T follicular helper cell (primary cell): ENCODE data around the gene XAGE5.
"Not testable (repeated sequence)": the region's sequence is repeated elsewhere in the genome, so short reads cannot be mapped to it uniquely, and the experiment has no call there.

ENCODE experiments used
- DNase-seq: peaks from one replicate; pipeline ENCODE4 v3.0.0-alpha.2; 2020; ENCODE audit warnings: low read depth
- total RNA-seq, 2 experiments: gene quantifications; one replicate each; lab custom pipeline; 2026; lab: John Stamatoyannopoulos, UW

Gene XAGE5, protein sequence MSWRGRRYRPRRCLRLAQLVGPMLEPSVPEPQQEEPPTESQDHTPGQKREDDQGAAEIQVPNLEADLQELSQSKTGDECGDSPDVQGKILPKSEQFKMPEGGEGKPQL
- 0 reads per million in 2 experiments for total RNA-seq

- no peak for DNase-seq
Observed at GRCh38 chrX:52811065-52811625, at the start of gene XAGE5. XAGE5 (plus strand) TSS chrX:52811287; CDS start chrX:52812567, 1,280 bp downstream.

DNA sequence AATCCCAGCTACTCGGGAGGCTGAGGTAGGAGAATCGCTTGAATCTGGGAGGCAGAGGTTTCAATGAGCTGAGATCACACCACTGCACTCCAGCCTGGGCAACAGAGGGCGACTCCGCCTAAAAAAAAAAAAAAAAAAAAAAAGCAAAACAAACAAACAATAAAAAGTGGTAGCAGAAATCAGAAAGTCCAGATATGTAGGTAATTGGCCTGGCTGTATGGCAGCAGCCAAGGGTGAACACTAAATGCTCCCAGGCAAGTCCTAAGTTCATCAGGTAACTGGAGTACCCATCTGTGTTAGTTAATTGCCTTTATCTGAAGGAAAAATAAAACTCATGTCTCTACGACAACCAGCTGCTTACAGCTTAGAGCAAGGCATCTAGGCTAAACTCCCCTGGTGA lies 45.1 kb upstream of the XAGE5 start:
- DNase-seq = not testable (repeated sequence)

- DNase-seq = not testable (repeated sequence)
Observed at GRCh38 chrX:52773504-52773903, 37.6 kb upstream of the XAGE5 start.

GRCh38 chrX:52797327-52797726 lies 13.8 kb upstream of the XAGE5 start, which contains the start of gene SPANXN5:
SPANXN5 (minus strand) TSS chrX:52797427; CDS start chrX:52797348, 79 bp downstream.
- not testable (repeated sequence) for DNase-seq

DNA sequence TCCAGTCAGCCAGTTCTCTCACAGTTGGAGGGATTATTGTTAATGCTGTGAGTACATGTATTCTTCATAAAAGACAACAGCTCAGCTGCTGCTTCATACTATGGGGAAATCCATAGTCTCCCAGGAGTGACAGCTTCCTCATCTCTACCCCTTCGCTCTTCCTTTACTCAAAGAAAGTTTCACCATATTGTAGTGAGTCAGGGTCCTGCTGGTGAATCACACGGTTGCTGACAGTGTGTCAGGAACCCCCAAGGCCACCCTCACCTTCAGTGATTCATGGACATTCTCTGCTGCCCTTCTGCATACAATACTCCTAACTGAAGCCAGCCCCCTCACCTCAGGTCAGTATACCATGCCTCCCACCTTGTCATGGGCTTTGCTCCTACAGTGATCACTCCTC lies 6.2 kb upstream of the XAGE5 start:
- not testable (repeated sequence) for DNase-seq

GRCh38 chrX:52819788-52820187 lies 8.7 kb downstream of the XAGE5 start:
- no peak for DNase-seq

- no peak for DNase-seq
Observed at GRCh38 chrX:52821079-52821760, 10.1 kb downstream of the XAGE5 start.

DNA sequence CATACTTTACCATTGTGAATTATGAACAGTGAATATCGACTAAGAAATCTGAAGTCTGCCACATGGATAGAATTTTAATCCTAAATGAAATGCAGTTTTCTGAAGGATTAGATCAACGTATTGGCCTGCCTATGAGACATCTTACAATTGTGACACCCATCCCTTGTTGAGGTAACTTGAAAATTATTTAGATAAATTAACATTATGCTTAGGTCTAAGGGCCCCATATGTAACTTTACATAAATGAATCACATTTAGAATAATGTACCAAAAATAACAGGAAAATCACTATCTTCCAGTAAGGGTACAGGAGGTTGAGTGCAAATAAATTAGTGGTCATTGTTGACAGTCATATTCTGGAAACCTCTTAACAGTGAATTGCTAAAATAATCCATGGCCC lies 13.5 kb downstream of the XAGE5 start:
- DNase-seq = no peak

DNA sequence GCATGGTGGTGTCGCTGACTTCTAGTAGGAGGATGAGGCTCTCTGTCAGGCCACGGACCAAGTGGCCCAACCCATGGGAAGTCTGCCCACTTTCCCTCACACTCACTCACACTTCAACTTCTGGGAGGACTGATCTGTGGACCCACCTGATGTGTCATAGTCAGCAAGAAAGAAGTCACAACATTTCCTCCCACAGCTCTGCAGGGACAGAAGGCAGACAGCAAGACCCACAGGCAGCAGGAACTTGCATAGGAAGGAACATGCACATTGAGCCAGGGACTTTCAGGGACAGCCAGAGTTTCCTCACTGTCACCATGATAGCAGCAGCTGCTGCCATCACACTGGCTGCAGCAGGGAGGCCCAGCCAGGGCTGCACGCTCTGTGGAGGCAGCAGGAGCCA lies 19.5 kb downstream of the XAGE5 start:
- DNase-seq = no peak

- DNase-seq = no peak
Observed at GRCh38 chrX:52839137-52839536, 28.1 kb downstream of the XAGE5 start.

GRCh38 chrX:52843619-52844018 lies 32.5 kb downstream of the XAGE5 start:
- not testable (repeated sequence) for DNase-seq

DNA sequence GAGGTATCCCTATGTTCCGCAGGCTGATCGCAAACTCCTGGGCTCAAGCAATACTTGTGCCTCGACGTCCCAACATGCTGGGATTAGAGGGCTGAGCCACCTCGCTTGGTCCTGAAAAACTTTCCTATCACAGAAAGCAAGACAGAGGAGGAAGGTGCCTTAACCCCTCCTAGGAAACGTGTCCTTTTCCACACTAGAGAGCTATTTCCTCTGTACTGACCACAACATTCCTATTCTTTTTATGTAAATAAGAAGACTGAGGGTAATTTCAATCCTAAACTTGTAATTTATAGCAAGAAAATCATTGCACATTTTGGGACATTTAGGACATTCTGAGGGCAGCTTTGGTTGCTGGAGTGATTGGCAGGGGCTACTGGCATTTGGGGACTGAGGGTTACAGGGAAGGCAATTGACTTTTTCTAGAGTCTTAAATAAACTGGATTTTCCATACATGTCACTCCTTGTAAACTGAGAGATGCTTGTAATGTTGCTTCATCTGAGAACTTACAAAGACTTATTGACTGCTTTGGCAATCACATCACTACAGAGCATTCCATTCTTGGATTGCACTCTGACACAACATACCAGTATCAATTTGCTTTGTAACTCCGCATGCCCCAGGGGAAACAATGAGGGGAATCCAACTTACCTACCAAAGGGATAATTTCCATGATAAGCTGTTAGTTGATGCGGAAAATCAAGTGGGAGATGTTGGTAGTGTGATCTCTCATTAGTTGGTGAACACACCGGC lies 41.2 kb downstream of the XAGE5 start:
- DNase-seq = no peak

- not testable (repeated sequence) for DNase-seq
Observed at GRCh38 chrX:52856991-52857525, 46.0 kb downstream of the XAGE5 start.

DNA sequence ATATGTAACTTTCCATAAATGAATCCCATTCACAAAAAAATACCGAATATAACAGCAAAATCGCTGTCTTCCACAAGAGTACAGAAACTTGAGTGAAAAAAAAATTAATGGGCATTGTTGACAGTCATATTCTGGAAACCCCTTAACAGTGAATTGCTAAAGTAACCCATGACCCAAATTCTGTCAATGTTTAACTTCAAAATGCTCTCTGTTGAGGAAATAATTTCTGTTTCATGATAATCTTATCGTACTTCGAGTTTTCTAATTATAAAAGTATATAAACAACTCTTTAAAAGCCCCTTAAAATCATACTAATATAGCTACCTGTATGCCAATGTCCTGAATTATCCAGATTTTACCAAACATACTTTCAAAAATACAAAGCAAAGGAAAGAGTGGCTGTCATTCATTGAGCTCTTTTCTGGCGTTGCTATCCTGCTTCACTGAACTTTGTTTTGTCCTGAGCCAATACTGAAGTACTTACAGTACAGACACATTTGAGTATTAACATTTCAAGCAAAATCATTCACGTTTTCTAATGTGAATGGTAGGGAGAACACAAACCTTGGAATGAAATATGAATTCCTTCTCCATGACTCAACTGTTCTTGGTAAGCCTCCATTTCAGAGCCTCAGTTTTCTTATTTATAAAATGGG lies 54.4 kb downstream of the XAGE5 start:
- DNase-seq = no peak
